GM19438 (cell line): ENCODE results near the gene SLC10A2.
"Not testable (repeated sequence)": the region's sequence is repeated elsewhere in the genome, so short reads cannot be mapped to it uniquely, and the experiment has no call there.

ENCODE experiments used
- ATAC-seq: cut with Tn5 transposase; IDR thresholded peaks from one replicate; pipeline ENCODE4 v1.9.1; 2021; ENCODE audit warnings: low read depth; ENCODE audit not compliant: unreplicated experiment

SLC10A2 gene

GRCh38 chr13:103066079-103066780 lies at the start of gene SLC10A2:
Gene SLC10A2 (minus strand): TSS chr13:103066417. CDS start chr13:103066249, 168 bp downstream.
- no peak for ATAC-seq

GRCh38 chr13:103107580-103107979 lies 41.4 kb upstream of the SLC10A2 start:
- ATAC-seq: no peak

- ATAC-seq: no peak
Observed at GRCh38 chr13:103104340-103104739, 38.1 kb upstream of the SLC10A2 start.

GRCh38 chr13:103103456-103103855 lies 37.2 kb upstream of the SLC10A2 start:
- not testable (repeated sequence) for ATAC-seq

- ATAC-seq: no peak
Observed at GRCh38 chr13:103102482-103102881, 36.3 kb upstream of the SLC10A2 start.

GRCh38 chr13:103101901-103102300 lies 35.7 kb upstream of the SLC10A2 start:
- ATAC-seq: no peak

GRCh38 chr13:103101500-103101899 lies 35.3 kb upstream of the SLC10A2 start:
- ATAC-seq: no peak

- no peak for ATAC-seq
Observed at GRCh38 chr13:103100830-103101229, 34.6 kb upstream of the SLC10A2 start.

GRCh38 chr13:103099722-103100293 lies 33.6 kb upstream of the SLC10A2 start:
- no peak for ATAC-seq

- ATAC-seq: no peak
Observed at GRCh38 chr13:103098535-103098934, 32.3 kb upstream of the SLC10A2 start.

GRCh38 chr13:103097366-103097928 lies 31.2 kb upstream of the SLC10A2 start:
- ATAC-seq: no peak

- ATAC-seq: not testable (repeated sequence)
Observed at GRCh38 chr13:103093649-103094048, 27.4 kb upstream of the SLC10A2 start.

GRCh38 chr13:103087275-103087674 lies 21.1 kb upstream of the SLC10A2 start:
- no peak for ATAC-seq

- no peak for ATAC-seq
Observed at GRCh38 chr13:103081435-103081834, 15.2 kb upstream of the SLC10A2 start.

- peak; percentile 93 for ATAC-seq
Observed at GRCh38 chr13:103078158-103078557, 11.9 kb upstream of the SLC10A2 start.

GRCh38 chr13:103068836-103069235 lies 2.6 kb upstream of the SLC10A2 start:
- no peak for ATAC-seq

- no peak for ATAC-seq
Observed at GRCh38 chr13:103067751-103068555, 1.7 kb upstream of the SLC10A2 start.

GRCh38 chr13:103066781-103067345 lies 646 bp upstream of the SLC10A2 start:
- ATAC-seq: no peak

GRCh38 chr13:103063376-103063775 lies 2.8 kb downstream of the SLC10A2 start:
- ATAC-seq: no peak

- ATAC-seq: no peak
Observed at GRCh38 chr13:103062079-103062478, 4.1 kb downstream of the SLC10A2 start.

- ATAC-seq: no peak
Observed at GRCh38 chr13:103056008-103056407, 10.2 kb downstream of the SLC10A2 start.
